Spleen (tissue), 7 donors: ENCODE data around the gene OR5P2.

Experiments
- POLR2A ChIP-seq, 3 donors: fragments of 450-650 bp; IDR thresholded peaks; one replicate each; pipeline ENCODE4 v1.5.1; 2017; ENCODE audit warnings: antibody characterized with exemption in 3 of 3, mild to moderate bottlenecking in 1 of 3
- POLR2AphosphoS5 ChIP-seq, 3 donors: sonication (generic); formaldehyde crosslinking; IDR thresholded peaks; one replicate each; pipeline ENCODE4 v1.5.1; 2017; ENCODE audit warnings: antibody characterized with exemption in 3 of 3
- TF ChIP-seq, protein P1 (sequence below), 11 experiments: fragments of 200-600 bp in 7 of 11; fragments of 450-650 bp in 4 of 11; sonication (generic) in 4 of 11; IDR thresholded peaks in 8 of 11; conservative IDR thresholded peaks in 3 of 11; 1 replicate in 7 of 11; 2 replicates in 4 of 11; pipeline versions ENCODE4 v1.4.0 to v1.8.0; 2016 to 2021; ENCODE audit warnings: antibody characterized with exemption in 11 of 11, inconsistent platforms in 4 of 11, mild to moderate bottlenecking in 1 of 11
- donor health status: DM: no; HTN: no; CAD: no; lungs with moderate emphysema.
- donor health status: DM: no; HTN: no; CAD: no.
- donor health status: DM: no; HTN: no; CAD: no.

DNA sequence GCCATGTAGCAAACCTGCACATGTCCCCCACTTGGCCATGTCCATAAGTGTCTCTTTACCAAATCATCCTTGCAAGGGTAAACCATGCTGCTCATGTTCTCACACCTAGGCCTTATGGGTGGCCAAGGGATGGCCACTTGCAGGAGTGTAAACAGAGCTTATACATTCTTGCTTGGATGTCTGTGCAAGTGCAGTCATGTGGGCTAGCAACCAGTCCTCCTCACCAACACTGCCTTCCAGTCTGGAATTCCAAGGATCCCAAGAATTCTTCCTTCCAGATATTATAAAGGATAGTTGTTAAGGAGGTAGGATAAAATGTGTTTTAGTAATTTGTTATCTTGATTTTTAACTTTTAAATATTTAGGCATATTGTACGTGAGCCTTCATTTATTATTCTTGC, 47.8 kb upstream of the OR5P2 start:
- TF ChIP-seq, protein P1, sequence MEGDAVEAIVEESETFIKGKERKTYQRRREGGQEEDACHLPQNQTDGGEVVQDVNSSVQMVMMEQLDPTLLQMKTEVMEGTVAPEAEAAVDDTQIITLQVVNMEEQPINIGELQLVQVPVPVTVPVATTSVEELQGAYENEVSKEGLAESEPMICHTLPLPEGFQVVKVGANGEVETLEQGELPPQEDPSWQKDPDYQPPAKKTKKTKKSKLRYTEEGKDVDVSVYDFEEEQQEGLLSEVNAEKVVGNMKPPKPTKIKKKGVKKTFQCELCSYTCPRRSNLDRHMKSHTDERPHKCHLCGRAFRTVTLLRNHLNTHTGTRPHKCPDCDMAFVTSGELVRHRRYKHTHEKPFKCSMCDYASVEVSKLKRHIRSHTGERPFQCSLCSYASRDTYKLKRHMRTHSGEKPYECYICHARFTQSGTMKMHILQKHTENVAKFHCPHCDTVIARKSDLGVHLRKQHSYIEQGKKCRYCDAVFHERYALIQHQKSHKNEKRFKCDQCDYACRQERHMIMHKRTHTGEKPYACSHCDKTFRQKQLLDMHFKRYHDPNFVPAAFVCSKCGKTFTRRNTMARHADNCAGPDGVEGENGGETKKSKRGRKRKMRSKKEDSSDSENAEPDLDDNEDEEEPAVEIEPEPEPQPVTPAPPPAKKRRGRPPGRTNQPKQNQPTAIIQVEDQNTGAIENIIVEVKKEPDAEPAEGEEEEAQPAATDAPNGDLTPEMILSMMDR (IDR thresholded peaks at IDR 0.05 in 8 of 11, conservative IDR thresholded peaks at IDR 0.05 in 3 of 11), result no peak
- TF ChIP-seq POLR2A (IDR thresholded peaks at IDR 0.05), result no peak
- no peak for TF ChIP-seq POLR2AphosphoS5 (IDR thresholded peaks at IDR 0.05)
